Neutrophil (primary cell): ENCODE data around the gene PLEKHG3.
A peak's percentile ranks its signal among the peaks of the same experiment; 100 is the strongest.

Experiments used
- H3K27ac ChIP-seq: fragments of 200-600 bp; sonication (generic); 2 replicates; pipeline ENCODE4 v1.5.1; 2016; ENCODE audit warnings: mild to moderate bottlenecking, moderate library complexity
- H3K27me3 ChIP-seq: fragments of 200-600 bp; sonication (generic); 2 replicates; pipeline ENCODE4 v1.6.0; 2016; ENCODE audit warnings: mild to moderate bottlenecking
- H3K36me3 ChIP-seq: fragments of 200-600 bp; sonication (generic); 2 replicates; pipeline ENCODE4 v1.5.1; 2017
- H3K4me1 ChIP-seq, 2 experiments: fragments of 200-600 bp in 1 of 2; sonication (generic) in 1 of 2; 1 replicate in 1 of 2; 2 replicates in 1 of 2; pipeline versions ENCODE4 v1.5.1 to v1.6.1; 2013 to 2016; ENCODE audit warnings: low read depth in 1 of 2, low read length in 1 of 2, mild to moderate bottlenecking in 1 of 2, moderate library complexity in 1 of 2; ENCODE audit not compliant: control insufficient read depth in 1 of 2, insufficient read depth in 1 of 2
- H3K4me3 ChIP-seq, 2 experiments: fragments of 200-600 bp in 1 of 2; sonication (generic) in 1 of 2; 1 replicate in 1 of 2; 2 replicates in 1 of 2; pipeline ENCODE4 v1.5.1; 2013 to 2016; ENCODE audit warnings: low read depth in 1 of 2, low read length in 1 of 2, mild to moderate bottlenecking in 1 of 2, moderate library complexity in 1 of 2
- H3K9me3 ChIP-seq: fragments of 200-600 bp; sonication (generic); 2 replicates; pipeline ENCODE4 v1.5.1; 2016
- CTCF ChIP-seq: fragments of 200-600 bp; sonication (generic); IDR thresholded peaks from 2 replicates; pipeline ENCODE4 v1.5.1; 2016; ENCODE audit warnings: antibody characterized with exemption

Gene PLEKHG3

GRCh38 chr14:64758025-64758521 is 53.8 kb downstream of the PLEKHG3 start:
- Histone ChIP-seq H3K4me3 (no peak overlapping the region), H3K27me3 (peaks cover 25% of the 10 kb centered on the region), H3K4me1 (peaks cover 18 to 35% of the 10 kb centered on the region in 2 experiments), H3K27ac (no peak overlapping the region), H3K9me3 (no peaks in the 10 kb centered on the region), H3K36me3 (no peaks in the 10 kb centered on the region)
- no peak for TF ChIP-seq CTCF

- H3K36me3 ChIP-seq: no peaks in the 10 kb centered on the region
- peaks cover 34% of the 10 kb centered on the region for H3K27me3 ChIP-seq
- peaks cover 19 to 43% of the 10 kb centered on the region in 2 experiments for H3K4me1 ChIP-seq
- H3K4me3 ChIP-seq: no peak overlapping the region
- TF ChIP-seq CTCF: no peak
- no peaks in the 10 kb centered on the region for H3K9me3 ChIP-seq
- no peak overlapping the region for H3K27ac ChIP-seq
Measured at GRCh38 chr14:64758691-64759554, 54.7 kb downstream of the PLEKHG3 start.

GRCh38 chr14:64759555-64759938 is 55.3 kb downstream of the PLEKHG3 start:
- Histone ChIP-seq H3K36me3 (no peaks in the 10 kb centered on the region), H3K9me3 (no peaks in the 10 kb centered on the region), H3K27me3 (peaks cover 38% of the 10 kb centered on the region), H3K4me1 (peaks cover 25 to 48% of the 10 kb centered on the region in 2 experiments), H3K27ac (no peak overlapping the region), H3K4me3 (no peak overlapping the region)
- no peak for TF ChIP-seq CTCF

GRCh38 chr14:64760146-64760755 is 56.0 kb downstream of the PLEKHG3 start:
- Histone ChIP-seq H3K27me3 (peaks cover 38% of the 10 kb centered on the region), H3K27ac (no peak overlapping the region), H3K36me3 (no peaks in the 10 kb centered on the region), H3K4me3 (no peak overlapping the region), H3K4me1 (peaks cover 24 to 46% of the 10 kb centered on the region in 2 experiments), H3K9me3 (no peaks in the 10 kb centered on the region)
- TF ChIP-seq CTCF: peak; percentile 81

- H3K9me3 ChIP-seq: no peaks in the 10 kb centered on the region
- H3K27ac ChIP-seq: no peak overlapping the region
- no peak overlapping the region for H3K4me3 ChIP-seq
- peaks cover 24 to 40% of the 10 kb centered on the region in 2 experiments for H3K4me1 ChIP-seq
- H3K36me3 ChIP-seq: no peaks in the 10 kb centered on the region
- H3K27me3 ChIP-seq: peaks cover 38% of the 10 kb centered on the region
- no peak for TF ChIP-seq CTCF
Measured at GRCh38 chr14:64760916-64761315, 56.7 kb downstream of the PLEKHG3 start.
